ENCODE measurements around the gene RLN3.

RLN3 gene

DNA sequence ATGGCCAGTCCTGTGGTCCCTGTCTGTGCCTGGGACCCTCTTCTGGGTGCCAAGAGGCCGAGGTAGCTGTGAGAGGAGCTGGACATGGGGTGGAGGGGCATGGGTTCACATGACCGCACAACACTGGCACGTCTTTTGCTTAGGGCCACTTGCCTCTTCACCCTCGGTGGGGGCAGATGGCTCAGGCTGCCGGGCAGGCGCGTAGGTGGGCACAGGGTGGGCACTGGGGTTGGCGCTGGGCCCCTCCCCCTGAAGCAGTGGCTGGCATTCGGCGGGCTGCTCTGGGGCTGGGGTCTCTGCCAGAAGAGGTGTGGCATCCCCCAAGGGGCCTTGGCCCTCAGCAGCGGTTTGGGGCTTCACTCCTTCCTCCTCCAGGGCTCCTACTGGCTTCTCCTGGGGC, 25.6 kb downstream of the RLN3 start:
- TF ChIP-seq, protein P1, sequence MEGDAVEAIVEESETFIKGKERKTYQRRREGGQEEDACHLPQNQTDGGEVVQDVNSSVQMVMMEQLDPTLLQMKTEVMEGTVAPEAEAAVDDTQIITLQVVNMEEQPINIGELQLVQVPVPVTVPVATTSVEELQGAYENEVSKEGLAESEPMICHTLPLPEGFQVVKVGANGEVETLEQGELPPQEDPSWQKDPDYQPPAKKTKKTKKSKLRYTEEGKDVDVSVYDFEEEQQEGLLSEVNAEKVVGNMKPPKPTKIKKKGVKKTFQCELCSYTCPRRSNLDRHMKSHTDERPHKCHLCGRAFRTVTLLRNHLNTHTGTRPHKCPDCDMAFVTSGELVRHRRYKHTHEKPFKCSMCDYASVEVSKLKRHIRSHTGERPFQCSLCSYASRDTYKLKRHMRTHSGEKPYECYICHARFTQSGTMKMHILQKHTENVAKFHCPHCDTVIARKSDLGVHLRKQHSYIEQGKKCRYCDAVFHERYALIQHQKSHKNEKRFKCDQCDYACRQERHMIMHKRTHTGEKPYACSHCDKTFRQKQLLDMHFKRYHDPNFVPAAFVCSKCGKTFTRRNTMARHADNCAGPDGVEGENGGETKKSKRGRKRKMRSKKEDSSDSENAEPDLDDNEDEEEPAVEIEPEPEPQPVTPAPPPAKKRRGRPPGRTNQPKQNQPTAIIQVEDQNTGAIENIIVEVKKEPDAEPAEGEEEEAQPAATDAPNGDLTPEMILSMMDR (IDR thresholded peaks at IDR 0.05; ENCODE audit: low read depth, low read length) = no peak
- TF ChIP-seq, protein P2, sequence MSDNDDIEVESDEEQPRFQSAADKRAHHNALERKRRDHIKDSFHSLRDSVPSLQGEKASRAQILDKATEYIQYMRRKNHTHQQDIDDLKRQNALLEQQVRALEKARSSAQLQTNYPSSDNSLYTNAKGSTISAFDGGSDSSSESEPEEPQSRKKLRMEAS (IDR thresholded peaks at IDR 0.05; ENCODE audit: low read depth, low read length) = no peak
- no peak for TF ChIP-seq POLR2A (IDR thresholded peaks at IDR 0.05; ENCODE audit: extremely low read depth, insufficient read length)
- no peak for TF ChIP-seq MYC (IDR thresholded peaks at IDR 0.05; ENCODE audit: low read depth, low read length)
- H3K4me3 ChIP-seq (ENCODE audit: low read depth, low read length) = no peak overlapping the region
- no peak for DNase-seq (ENCODE audit: low read depth)

DNA sequence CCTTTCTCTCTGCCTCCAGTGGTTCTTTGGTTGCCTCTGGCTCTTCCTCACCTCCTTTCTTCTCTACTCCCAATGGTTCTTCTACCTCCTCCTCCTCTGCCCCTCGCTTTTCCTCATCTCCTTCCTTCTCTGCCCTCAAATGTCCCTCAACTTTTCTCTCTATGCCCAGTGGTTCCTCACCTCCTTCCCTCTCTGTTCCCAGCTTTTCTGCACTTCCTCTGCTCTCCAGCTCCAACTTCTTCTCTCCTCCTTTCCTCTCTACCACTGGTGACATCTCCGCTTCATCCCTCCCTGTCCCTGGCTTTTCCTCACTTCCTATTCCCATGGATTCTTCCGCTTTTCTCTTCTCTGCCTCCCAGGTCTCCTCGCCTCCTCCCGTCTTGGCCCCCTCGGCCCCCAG, 26.2 kb downstream of the RLN3 start:
- DNase-seq (ENCODE audit: low read depth) = no peak
- TF ChIP-seq MYC (IDR thresholded peaks at IDR 0.05; ENCODE audit: low read depth, low read length) = no peak
- TF ChIP-seq, protein P2 (IDR thresholded peaks at IDR 0.05; ENCODE audit: low read depth, low read length) = no peak
- TF ChIP-seq POLR2A (IDR thresholded peaks at IDR 0.05; ENCODE audit: extremely low read depth, insufficient read length) = no peak
- TF ChIP-seq, protein P1 (IDR thresholded peaks at IDR 0.05; ENCODE audit: low read depth, low read length) = no peak
- no peak overlapping the region for H3K4me3 ChIP-seq (ENCODE audit: low read depth, low read length)

DNA sequence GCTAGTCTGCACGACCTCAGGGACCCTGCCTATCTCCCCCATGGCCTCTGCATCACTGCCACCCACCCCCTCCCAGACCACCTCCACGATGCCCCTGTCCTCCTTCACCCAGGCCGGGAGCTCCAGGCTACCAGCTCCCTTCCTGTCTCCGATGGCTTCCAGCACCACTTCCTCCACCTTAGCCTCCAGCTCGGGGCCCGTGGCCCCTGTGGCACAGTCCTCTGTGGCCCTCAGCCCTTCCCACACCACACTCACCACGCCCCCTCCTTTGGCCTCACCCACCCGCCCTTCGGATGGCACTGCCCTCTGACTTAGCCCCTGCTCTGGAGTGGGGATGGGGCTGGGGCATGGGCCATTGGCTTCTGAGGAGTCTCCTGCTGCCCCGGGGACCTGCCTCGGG, 26.8 kb downstream of the RLN3 start:
- no peak overlapping the region for H3K4me3 ChIP-seq (ENCODE audit: low read depth, low read length)
- DNase-seq (ENCODE audit: low read depth) = no peak
- TF ChIP-seq, protein P1 (IDR thresholded peaks at IDR 0.05; ENCODE audit: low read depth, low read length) = no peak
- TF ChIP-seq POLR2A (IDR thresholded peaks at IDR 0.05; ENCODE audit: extremely low read depth, insufficient read length) = no peak

DNA sequence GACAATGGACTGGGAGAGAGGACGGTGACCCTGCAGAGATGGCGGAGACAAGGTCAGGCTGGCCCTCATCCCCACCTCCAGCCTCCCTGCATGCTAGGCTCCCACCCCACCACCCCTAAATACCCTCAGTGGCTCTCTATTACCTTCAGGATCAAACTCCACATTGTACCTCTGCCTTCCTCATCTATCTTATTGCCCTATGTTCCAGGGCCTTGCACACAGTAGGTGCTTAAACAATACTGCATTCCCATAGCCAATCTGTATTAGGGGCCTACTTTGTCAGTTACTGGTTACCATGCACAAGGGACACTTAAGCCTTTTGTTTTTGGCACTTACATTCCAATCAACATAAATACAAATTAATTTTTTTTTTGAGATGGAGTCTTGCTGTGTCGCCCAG, 27.4 kb downstream of the RLN3 start:
- TF ChIP-seq, protein P2 (IDR thresholded peaks at IDR 0.05; ENCODE audit: low read depth, low read length) = no peak
- TF ChIP-seq, protein P1 (IDR thresholded peaks at IDR 0.05; ENCODE audit: low read depth, low read length) = no peak
- no peak for DNase-seq (ENCODE audit: low read depth)
- H3K4me3 ChIP-seq (ENCODE audit: low read depth, low read length) = no peak overlapping the region

DNA sequence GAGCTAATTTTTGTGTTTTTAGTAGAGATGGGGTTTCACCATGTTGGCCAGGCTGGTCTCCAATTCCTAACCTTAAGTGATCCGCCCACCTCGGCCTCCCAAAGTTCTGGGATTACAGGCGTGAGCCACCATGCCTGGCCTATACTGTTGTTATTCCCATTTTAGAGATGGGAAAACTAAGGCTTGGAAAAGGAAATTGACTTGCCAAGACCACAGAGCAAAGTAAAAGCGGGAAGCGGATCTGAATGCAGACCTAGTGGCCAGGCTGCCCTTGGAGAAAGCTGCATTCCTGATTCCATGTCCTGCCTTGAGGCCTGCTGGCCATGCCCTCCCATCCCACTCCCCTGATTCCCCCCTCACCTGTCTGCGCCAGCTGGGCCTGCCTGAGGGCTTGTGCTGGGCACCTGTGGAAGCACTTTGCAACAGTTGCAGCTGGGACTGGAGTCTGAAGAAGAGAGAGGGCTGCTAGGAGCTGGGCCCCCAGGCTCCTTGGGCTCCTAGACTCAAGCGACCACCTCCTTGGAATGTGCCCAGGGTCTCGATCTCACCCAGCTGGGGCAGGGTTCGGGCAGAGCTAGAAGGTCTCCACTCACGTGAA, 28.2 kb downstream of the RLN3 start:
- TF ChIP-seq, protein P2 (IDR thresholded peaks at IDR 0.05; ENCODE audit: low read depth, low read length) = no peak
- TF ChIP-seq MYC (IDR thresholded peaks at IDR 0.05; ENCODE audit: low read depth, low read length) (no peak), POLR2A (IDR thresholded peaks at IDR 0.05; ENCODE audit: extremely low read depth, insufficient read length) (no peak)
- TF ChIP-seq, protein P1 (IDR thresholded peaks at IDR 0.05; ENCODE audit: low read depth, low read length) = no peak
- no peak overlapping the region for H3K4me3 ChIP-seq (ENCODE audit: low read depth, low read length)
- DNase-seq (ENCODE audit: low read depth) = no peak

DNA sequence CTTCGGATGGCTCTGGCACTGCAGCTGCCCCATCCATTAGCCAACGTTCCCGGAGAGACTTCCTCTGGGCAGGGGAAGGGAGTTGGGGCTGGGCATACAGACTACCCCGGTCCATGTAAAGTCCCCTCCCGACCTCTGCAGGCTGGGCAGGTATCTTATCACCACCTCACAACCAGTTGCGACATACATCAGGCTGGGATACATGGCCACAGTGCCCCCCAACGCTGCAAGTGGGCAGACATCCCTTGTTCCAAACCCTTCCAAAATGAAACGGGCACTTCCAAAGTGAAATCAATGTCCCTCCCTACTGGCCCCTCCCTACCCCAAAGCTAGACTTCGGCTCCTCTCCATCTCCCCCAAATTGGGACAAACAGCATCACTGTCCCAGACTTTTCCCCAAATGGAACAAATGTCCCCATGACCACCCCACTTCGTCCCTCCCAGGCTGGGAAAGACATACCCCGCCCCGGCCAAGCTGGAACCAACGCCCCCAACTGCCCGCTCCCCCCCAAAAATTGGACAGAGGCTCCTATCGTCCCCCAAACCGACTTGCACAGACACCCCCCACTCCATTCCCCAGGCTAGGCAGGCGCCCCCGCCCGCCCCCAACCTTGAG, 28.9 kb downstream of the RLN3 start:
- TF ChIP-seq, protein P2 (IDR thresholded peaks at IDR 0.05; ENCODE audit: low read depth, low read length) = no peak
- TF ChIP-seq, protein P1 (IDR thresholded peaks at IDR 0.05; ENCODE audit: low read depth, low read length) = no peak
- TF ChIP-seq MYC (IDR thresholded peaks at IDR 0.05; ENCODE audit: low read depth, low read length) (no peak), POLR2A (IDR thresholded peaks at IDR 0.05; ENCODE audit: extremely low read depth, insufficient read length) (no peak)
- no peak overlapping the region for H3K4me3 ChIP-seq (ENCODE audit: low read depth, low read length)
- DNase-seq (ENCODE audit: low read depth) = no peak

Measured in NB4 (cell line).